ENCODE results near the gene ESAM.
A peak's percentile ranks its signal among the peaks of the same experiment; 100 is the strongest.

The ESAM gene

DNA sequence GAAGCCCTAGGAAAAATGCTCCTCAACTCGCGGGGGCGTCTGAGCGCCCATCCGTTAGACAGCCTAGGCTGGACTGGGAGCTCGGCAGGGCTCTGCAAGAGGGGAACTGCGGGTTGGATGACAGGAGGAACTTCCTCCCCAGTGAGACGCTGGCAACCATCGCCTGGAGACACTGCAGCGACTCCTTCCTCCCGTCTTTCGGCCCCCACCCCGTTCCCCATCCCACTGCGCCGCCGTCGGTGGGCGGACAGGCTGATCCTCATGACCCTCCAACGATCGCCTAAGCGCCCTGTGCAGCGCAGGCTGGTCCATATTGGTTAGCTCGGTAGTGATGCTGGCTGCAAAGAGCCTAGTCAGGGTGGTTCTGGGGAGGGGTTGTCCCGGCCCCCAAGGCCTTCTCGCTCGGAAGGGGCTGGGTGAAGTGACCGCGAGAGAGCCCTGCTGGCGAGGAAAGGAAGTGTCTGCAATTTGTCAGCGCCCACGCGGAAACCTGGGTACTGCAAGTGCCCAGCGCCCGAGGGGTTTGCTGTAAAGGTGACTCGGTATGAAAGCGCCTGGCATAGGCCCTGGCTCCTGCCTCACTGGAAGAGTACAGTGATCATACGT lies 21.7 kb downstream of the ESAM start:
- Mint-ChIP-seq H3K36me3 (ENCODE audit: low read depth) (no peaks in the 10 kb centered on the region), H3K9me3 (no peaks in the 10 kb centered on the region), H3K4me1 (ENCODE audit: low read depth) (peaks cover 12% of the 10 kb centered on the region), H3K27me3 (ENCODE audit: low read depth) (peaks cover 50% of the 10 kb centered on the region), H3K4me3 (peak overlapping the region; percentile 80), H3K27ac (no peak overlapping the region)
- peak; percentile 56 for DNase-seq (ENCODE audit: low spot score)

DNA sequence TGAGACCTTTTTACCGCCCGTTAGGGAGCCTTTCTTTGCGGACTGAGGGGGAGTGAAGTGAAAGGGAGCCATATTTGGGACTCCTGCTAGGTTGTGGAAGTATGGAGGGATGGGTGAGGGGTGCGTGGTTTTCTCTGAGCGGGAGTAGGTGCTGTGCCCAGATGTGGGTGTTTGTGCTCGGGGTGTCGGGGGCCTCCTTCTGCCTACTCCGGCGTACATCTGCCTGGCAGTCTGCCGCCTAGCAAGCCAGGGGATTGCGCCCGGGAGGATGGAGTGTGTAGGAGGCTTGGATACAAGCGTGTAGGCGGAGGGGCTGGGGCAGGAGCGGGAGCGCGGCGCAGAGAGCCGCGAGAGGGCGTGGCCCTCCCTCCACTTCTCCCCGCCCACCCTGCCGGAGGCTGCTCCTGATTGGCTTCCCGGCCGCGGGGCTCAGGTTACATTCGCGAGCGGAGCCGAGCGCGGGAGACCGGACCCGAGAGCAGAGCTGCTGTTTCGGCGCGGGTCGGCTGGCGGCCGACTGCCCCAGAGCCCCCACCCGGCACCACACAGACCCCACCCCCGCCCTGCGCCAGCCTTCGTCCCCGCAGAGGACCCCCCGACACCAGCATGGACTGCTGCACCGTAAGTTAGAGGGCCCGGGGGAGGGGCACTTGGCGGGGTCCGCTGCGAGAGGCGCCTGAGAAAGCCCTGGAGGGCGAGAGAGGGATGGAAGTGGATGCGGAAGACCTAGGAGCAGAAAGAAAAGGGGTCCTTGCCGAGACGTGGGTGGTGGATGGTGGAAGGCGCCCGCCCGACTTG lies 22.4 kb downstream of the ESAM start, which contains the start of gene NRGN:
NRGN (plus strand) TSS at position 464 of the 798 bp plus-strand sequence; CDS start at position 607, 143 bp downstream.
- no peaks in the 10 kb centered on the region for H3K36me3 Mint-ChIP-seq (ENCODE audit: low read depth)
- no peak within 1 kb of the TSS for H3K27ac Mint-ChIP-seq
- H3K27me3 Mint-ChIP-seq (ENCODE audit: low read depth), result peaks cover 52% of the 10 kb centered on the region
- peak; percentile 83 for DNase-seq (ENCODE audit: low spot score)
- peaks cover 12% of the 10 kb centered on the region for H3K4me1 Mint-ChIP-seq (ENCODE audit: low read depth)
- H3K9me3 Mint-ChIP-seq, result no peaks in the 10 kb centered on the region
- H3K4me3 Mint-ChIP-seq, result peak within 1 kb of the TSS; percentile 80

DNA sequence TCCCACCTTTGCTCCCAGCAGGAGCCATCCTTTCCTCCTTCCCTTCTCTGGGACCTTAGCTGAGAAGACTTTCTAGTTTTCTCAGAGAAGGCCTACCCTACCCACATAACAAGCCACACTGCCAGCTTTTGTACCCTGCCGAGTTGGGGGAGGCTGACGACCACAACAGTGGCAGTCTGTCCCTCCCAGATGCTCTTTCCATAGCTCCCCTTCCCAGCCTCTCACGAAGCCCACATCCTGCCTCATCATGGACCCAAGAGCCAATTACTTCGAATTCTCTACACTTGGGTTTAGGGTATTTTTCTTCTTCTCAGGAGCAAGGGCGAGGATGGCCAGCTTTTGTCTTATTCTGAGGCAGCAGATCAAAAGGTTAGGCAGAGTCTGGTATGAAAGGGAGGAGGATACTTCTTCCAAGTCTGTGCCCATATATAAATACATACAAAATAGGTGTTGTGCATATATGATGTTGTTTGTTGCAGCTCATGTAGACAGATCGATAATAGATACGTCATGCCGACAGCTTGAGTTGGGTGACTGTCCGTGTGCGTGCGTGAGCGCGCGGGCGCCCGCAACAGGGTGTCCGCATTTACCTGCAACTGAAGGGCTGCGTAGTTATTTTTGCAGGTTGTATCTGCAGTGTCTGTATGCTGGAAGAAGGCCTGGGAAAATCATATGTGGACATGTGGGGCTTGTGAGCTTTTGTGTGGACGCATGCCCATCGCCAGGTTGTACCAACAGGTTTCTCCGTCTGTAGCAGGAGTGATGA lies 23.2 kb downstream of the ESAM start:
- Mint-ChIP-seq H3K36me3 (ENCODE audit: low read depth) (no peaks in the 10 kb centered on the region), H3K9me3 (no peaks in the 10 kb centered on the region), H3K27me3 (ENCODE audit: low read depth) (peaks cover 57% of the 10 kb centered on the region), H3K4me3 (peak overlapping the region; percentile 80), H3K27ac (no peak overlapping the region), H3K4me1 (ENCODE audit: low read depth) (peaks cover 12% of the 10 kb centered on the region)
- no peak for DNase-seq (ENCODE audit: low spot score)

DNA sequence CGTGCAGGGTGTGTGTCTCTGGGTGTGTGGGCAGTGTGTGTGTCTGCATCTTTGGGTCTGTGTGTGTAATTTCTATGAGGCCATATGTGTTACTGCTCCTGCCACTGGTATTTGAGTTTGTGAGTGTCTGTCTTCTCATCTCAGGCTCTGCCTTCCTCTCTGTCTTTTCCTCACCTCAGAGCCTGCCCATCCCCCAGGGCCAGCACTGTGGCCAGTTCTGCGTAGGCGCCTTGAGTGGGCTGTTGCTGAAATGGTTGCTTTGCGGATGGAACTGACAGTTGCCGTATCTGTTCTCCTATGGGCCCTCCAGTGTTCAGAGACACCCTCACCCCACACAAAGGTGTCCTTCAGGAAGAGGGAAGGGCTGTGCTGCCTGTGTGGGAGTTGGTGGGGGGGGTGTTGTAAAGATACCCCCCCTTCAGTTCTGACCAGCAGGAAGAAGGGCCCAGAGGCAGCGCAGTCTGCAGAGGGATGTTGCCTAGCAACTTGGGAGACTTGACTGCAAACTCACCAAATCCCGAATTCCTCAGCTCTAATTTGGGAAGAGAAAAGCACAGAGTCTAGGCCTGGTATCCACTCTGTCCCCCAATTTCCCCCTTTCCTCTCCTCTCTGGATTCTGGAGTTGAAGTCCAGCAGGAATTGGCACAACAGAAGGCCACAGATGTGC lies 24.3 kb downstream of the ESAM start:
- peaks cover 53% of the 10 kb centered on the region for H3K27me3 Mint-ChIP-seq (ENCODE audit: low read depth)
- no peak overlapping the region for H3K27ac Mint-ChIP-seq
- H3K9me3 Mint-ChIP-seq, result no peaks in the 10 kb centered on the region

DNA sequence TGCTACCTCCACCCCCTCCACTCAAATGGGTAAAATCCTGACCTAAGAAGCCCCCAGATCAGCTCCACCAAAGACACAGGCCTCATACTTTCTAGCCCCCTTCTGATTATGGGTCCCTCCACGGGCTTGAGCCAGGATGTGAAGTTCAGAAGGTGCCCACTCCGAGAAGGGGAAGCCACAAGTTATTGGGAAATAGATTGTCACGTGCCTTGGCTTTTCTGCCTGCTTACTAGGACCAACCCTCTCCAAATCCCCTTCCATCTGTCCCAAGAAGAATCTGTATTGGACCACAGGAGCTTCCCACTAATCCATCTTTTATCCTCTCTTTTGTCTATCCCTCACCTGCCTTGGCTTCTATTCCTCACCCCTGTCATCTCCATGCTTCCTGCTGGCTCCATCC lies 25.4 kb downstream of the ESAM start:
- DNase-seq (ENCODE audit: low spot score), result no peak
- no peak overlapping the region for H3K27ac Mint-ChIP-seq
- no peaks in the 10 kb centered on the region for H3K9me3 Mint-ChIP-seq
- no peaks in the 10 kb centered on the region for H3K36me3 Mint-ChIP-seq (ENCODE audit: low read depth)
- peaks cover 50% of the 10 kb centered on the region for H3K27me3 Mint-ChIP-seq (ENCODE audit: low read depth)
- H3K4me1 Mint-ChIP-seq (ENCODE audit: low read depth), result peaks cover 12% of the 10 kb centered on the region
- no peak overlapping the region for H3K4me3 Mint-ChIP-seq

More for the DNA sequence above, 24.3 kb downstream of the ESAM start:
- Mint-ChIP-seq H3K4me3 (no peak overlapping the region), H3K4me1 (ENCODE audit: low read depth) (peaks cover 12% of the 10 kb centered on the region), H3K36me3 (ENCODE audit: low read depth) (no peaks in the 10 kb centered on the region)
- DNase-seq (ENCODE audit: low spot score), result no peak

DNA sequence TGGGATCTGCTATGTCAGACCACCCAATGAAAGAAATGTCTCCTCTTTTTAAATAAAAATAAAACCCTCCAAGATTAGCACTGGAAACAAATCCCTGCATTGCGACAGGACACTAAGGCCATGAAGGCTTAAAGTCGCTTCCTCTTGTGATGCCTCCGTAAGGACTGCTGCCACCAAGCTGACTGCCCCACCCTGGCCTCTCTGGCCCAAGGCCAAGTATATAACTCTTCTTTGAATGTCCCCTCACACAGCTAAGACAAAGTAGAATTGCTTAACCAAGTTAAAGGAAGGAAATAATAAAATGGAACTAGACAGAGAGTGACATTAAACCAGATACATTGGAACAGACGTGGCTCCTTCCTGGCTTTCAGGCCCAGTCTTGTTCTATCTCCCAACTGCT lies 29.9 kb downstream of the ESAM start:
- Mint-ChIP-seq H3K4me3 (no peak overlapping the region), H3K36me3 (ENCODE audit: low read depth) (no peaks in the 10 kb centered on the region), H3K27me3 (ENCODE audit: low read depth) (peaks cover 26% of the 10 kb centered on the region), H3K9me3 (no peaks in the 10 kb centered on the region), H3K27ac (no peak overlapping the region), H3K4me1 (ENCODE audit: low read depth) (no peaks in the 10 kb centered on the region)
- DNase-seq (ENCODE audit: low spot score), result no peak

DNA sequence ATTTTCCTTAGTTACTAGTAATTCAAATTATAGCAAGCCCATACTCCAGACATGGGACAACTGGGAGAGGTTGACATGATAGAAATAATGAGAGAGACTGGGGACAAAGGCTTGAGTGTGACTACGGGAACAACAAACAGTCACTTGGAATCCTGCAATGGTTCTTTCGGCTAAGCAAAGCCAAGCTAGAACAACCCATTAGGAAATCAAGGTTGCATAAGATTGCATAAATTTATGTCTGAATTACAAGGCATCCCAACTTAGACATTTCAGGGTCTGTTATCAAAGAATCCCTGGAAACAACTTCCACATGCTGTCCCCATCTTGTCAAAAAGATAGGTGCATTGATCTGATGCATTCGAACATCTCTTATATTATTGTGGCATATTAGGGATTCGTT lies 32.5 kb downstream of the ESAM start:
- Mint-ChIP-seq H3K27me3 (ENCODE audit: low read depth) (peaks cover 24% of the 10 kb centered on the region), H3K36me3 (ENCODE audit: low read depth) (no peaks in the 10 kb centered on the region), H3K9me3 (no peaks in the 10 kb centered on the region), H3K4me1 (ENCODE audit: low read depth) (no peaks in the 10 kb centered on the region), H3K4me3 (no peak overlapping the region), H3K27ac (no peak overlapping the region)
- no peak for DNase-seq (ENCODE audit: low spot score)

DNA sequence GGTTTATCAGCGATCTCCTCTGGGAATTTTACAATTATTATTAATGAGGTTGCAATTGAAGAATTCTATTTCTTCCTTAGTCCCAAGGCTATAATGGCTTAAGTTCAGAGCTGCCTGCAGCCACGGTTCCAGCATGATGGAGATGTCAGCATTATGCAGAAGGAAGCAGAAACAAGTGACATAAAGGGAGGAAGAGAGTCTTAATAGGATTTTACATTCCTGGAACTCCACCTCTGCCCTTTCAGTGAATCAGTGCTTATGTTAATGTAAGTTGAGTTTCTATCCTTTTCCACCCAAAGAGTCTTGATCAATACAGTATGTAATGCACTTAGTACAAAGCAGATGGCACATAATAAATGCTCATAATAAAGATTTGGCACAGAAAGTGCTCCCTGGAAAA lies 34.0 kb downstream of the ESAM start:
- Mint-ChIP-seq H3K4me1 (ENCODE audit: low read depth) (no peaks in the 10 kb centered on the region), H3K27me3 (ENCODE audit: low read depth) (peaks cover 27% of the 10 kb centered on the region), H3K36me3 (ENCODE audit: low read depth) (no peaks in the 10 kb centered on the region), H3K4me3 (no peak overlapping the region), H3K9me3 (no peaks in the 10 kb centered on the region), H3K27ac (no peak overlapping the region)
- DNase-seq (ENCODE audit: low spot score), result no peak

DNA sequence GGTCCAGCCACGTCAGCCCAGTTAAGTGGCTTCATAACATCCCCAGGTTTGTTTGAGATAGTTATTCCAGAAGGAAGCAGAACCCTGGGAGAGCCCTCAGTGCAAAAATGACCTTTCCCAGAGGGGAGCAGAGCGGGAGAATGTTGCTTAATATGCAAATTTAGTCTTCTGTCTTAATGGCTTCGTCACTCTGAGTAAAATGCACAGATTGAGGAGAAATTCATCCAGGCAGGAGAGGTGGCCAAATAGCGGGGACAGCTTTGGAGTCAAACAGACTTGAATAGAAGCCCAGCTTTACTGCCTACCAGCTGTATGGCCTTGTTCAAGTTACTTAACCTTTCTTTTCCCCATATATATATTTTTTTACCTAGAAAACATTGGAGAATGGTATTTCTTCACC lies 34.6 kb downstream of the ESAM start:
- Mint-ChIP-seq H3K9me3 (no peaks in the 10 kb centered on the region), H3K4me1 (ENCODE audit: low read depth) (no peaks in the 10 kb centered on the region), H3K36me3 (ENCODE audit: low read depth) (no peaks in the 10 kb centered on the region), H3K4me3 (no peak overlapping the region), H3K27me3 (ENCODE audit: low read depth) (peaks cover 32% of the 10 kb centered on the region), H3K27ac (no peak overlapping the region)
- DNase-seq (ENCODE audit: low spot score), result no peak

DNA sequence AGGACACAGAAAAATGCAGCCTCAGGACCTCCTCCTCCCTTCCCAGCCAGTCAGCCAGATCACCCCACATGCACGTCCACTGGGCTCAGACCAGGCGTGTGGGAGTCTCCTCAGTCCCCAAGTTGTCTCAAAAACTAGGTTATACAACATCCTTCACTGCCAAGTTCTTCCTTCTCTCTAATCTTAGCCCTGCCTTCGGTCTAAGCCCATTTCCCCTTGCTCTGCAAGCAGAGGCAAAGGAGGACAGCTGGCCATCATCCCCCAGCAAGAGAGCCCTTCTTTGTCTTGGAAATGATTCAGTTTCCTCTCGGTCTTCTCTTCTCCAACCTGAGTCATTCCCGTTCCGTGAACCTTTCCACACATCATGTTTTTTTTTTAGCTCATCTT lies 36.4 kb downstream of the ESAM start:
- Mint-ChIP-seq H3K27me3 (ENCODE audit: low read depth) (peaks cover 48% of the 10 kb centered on the region), H3K9me3 (no peaks in the 10 kb centered on the region), H3K4me1 (ENCODE audit: low read depth) (no peaks in the 10 kb centered on the region), H3K36me3 (ENCODE audit: low read depth) (no peaks in the 10 kb centered on the region), H3K27ac (no peak overlapping the region), H3K4me3 (no peak overlapping the region)
- no peak for DNase-seq (ENCODE audit: low spot score)

DNA sequence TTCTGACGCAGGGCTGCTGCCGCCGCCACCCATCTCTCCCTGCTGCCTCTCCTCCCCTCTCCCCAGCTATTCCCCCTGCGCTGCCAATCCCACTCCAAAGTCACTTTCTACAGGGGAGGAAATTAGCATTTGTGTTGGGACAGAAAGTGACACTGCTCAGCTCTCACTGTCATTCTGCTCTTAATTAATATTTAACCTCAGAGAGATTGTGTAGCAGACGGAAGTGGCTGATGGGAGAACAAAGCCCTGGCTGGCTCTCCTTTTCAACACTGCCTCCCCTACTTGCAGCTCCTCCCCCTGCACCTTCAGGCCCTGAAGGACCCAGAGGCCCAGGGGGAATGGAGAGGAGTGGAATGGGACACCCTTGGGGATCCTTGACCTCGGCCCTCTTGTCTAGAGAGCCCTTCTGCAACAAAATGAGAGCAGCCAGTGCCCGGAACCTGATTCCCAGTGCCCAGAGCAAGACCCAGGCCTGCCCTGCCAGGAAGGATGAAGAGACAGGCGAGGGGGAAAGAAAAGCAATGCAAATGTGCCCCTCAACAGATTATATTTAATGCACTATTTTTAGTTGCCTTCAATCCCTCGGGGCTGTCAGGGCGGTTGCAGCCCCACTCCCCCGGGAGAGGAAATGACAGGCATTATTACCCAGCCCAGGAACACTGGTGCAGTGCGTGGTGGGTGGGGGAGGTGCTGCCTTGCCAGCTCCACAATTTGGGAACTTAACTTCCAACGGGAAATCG lies 36.9 kb downstream of the ESAM start:
- H3K36me3 Mint-ChIP-seq (ENCODE audit: low read depth), result no peaks in the 10 kb centered on the region
- H3K27me3 Mint-ChIP-seq (ENCODE audit: low read depth), result peaks cover 50% of the 10 kb centered on the region
- H3K4me1 Mint-ChIP-seq (ENCODE audit: low read depth), result no peaks in the 10 kb centered on the region
- no peaks in the 10 kb centered on the region for H3K9me3 Mint-ChIP-seq
- no peak for DNase-seq (ENCODE audit: low spot score)
- H3K27ac Mint-ChIP-seq, result no peak overlapping the region
- H3K4me3 Mint-ChIP-seq, result no peak overlapping the region

DNA sequence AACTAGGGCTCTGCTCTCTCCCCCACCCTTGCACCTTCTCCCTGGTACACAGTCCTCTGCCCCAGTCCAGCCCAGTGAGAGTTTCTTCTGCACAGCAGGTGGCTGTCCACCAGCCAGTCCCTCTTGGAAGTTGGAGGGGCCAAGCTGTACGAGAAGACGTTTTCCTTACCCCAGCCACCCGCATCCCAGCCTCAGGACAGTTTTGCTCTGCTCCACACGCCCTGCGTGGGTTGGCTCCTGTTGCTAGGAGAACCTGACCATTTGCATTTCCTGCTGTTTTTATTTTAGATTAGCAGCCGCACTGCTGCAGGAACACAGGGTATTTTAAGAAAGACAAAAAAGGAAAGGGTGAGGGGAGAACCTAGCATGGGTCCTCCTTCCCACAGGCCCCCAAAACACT lies 39.9 kb downstream of the ESAM start:
- no peak for DNase-seq (ENCODE audit: low spot score)
- peaks cover 2% of the 10 kb centered on the region for H3K36me3 Mint-ChIP-seq (ENCODE audit: low read depth)
- H3K27ac Mint-ChIP-seq, result no peak overlapping the region
- no peak overlapping the region for H3K4me3 Mint-ChIP-seq
- peaks cover 70% of the 10 kb centered on the region for H3K27me3 Mint-ChIP-seq (ENCODE audit: low read depth)
- H3K4me1 Mint-ChIP-seq (ENCODE audit: low read depth), result peaks cover 6% of the 10 kb centered on the region
- no peaks in the 10 kb centered on the region for H3K9me3 Mint-ChIP-seq

DNA sequence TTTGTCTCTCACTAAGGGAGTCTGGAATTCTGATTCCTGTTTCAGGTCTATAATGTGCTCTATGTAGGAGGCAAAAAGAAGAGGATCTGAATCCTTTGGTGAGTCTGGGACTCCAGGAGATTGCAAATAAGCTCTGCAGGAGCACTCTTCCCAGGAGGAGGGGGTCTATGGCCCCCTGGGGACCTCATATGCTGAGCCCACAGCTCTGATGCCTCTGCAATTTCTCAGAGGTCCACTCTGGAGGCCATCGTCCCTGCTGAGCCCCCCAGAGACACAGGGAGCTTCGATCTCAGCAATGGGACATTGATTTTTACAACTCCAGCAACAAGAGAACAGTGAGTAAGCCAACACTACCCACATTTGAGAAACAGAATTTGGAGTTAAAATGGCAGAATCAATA lies 42.6 kb downstream of the ESAM start:
- Mint-ChIP-seq H3K4me1 (ENCODE audit: low read depth) (peaks cover 6% of the 10 kb centered on the region), H3K27ac (no peak overlapping the region), H3K36me3 (ENCODE audit: low read depth) (peaks cover 2% of the 10 kb centered on the region), H3K4me3 (no peak overlapping the region), H3K27me3 (ENCODE audit: low read depth) (peaks cover 72% of the 10 kb centered on the region), H3K9me3 (no peaks in the 10 kb centered on the region)
- no peak for DNase-seq (ENCODE audit: low spot score)
